ENCODE data around the gene CENPS.
A peak's percentile ranks its signal among the peaks of the same experiment; 100 is the strongest.
"Not testable (repeated sequence)": the region's sequence is repeated elsewhere in the genome, so short reads cannot be mapped to it uniquely, and the experiment has no call there.

The CENPS gene

GRCh38 chr1:10419351-10419750 lies 10.9 kb upstream of the CENPS start:
- DNase-seq (ENCODE audit: low read depth), result no peak

GRCh38 chr1:10421637-10422036 lies 8.6 kb upstream of the CENPS start:
- no peak for DNase-seq (ENCODE audit: low read depth)

GRCh38 chr1:10424034-10424433 lies 6.2 kb upstream of the CENPS start:
- no peak for DNase-seq (ENCODE audit: low read depth)

- no peak for DNase-seq (ENCODE audit: low read depth)
Measured at GRCh38 chr1:10424651-10425050, 5.6 kb upstream of the CENPS start.

- DNase-seq (ENCODE audit: low read depth), result not testable (repeated sequence)
Measured at GRCh38 chr1:10425826-10426534, 4.3 kb upstream of the CENPS start.

- not testable (repeated sequence) for DNase-seq (ENCODE audit: low read depth)
Measured at GRCh38 chr1:10426535-10426848, 3.7 kb upstream of the CENPS start.

- no peak for DNase-seq (ENCODE audit: low read depth)
Measured at GRCh38 chr1:10428984-10429383, 1.2 kb upstream of the CENPS start.

- peak; percentile 10 for DNase-seq (ENCODE audit: low read depth)
Measured at GRCh38 chr1:10429868-10430215, 391 bp upstream of the CENPS start.

- DNase-seq (ENCODE audit: low read depth), result peak; percentile 9
Measured at GRCh38 chr1:10431070-10431730, 967 bp downstream of the CENPS start.

GRCh38 chr1:10432910-10433700 lies 2.9 kb downstream of the CENPS start:
- DNase-seq (ENCODE audit: low read depth), result no peak

GRCh38 chr1:10433790-10434189 lies 3.6 kb downstream of the CENPS start:
- DNase-seq (ENCODE audit: low read depth), result no peak

- DNase-seq (ENCODE audit: low read depth), result no peak
Measured at GRCh38 chr1:10434590-10434989, 4.4 kb downstream of the CENPS start.

- no peak for DNase-seq (ENCODE audit: low read depth)
Measured at GRCh38 chr1:10437052-10437451, 6.8 kb downstream of the CENPS start.

GRCh38 chr1:10438677-10439163 lies 8.5 kb downstream of the CENPS start:
- no peak for DNase-seq (ENCODE audit: low read depth)

- DNase-seq (ENCODE audit: low read depth), result no peak
Measured at GRCh38 chr1:10440305-10440704, 10.1 kb downstream of the CENPS start.

GRCh38 chr1:10440794-10441193 lies 10.6 kb downstream of the CENPS start:
- DNase-seq (ENCODE audit: low read depth), result no peak

GRCh38 chr1:10444248-10444647 lies 14.0 kb downstream of the CENPS start:
- no peak for DNase-seq (ENCODE audit: low read depth)

GRCh38 chr1:10444795-10445397 lies 14.7 kb downstream of the CENPS start:
- no peak for DNase-seq (ENCODE audit: low read depth)

- no peak for DNase-seq (ENCODE audit: low read depth)
Measured at GRCh38 chr1:10446790-10447422, 16.7 kb downstream of the CENPS start.

- no peak for DNase-seq (ENCODE audit: low read depth)
Measured at GRCh38 chr1:10449751-10450150, 19.5 kb downstream of the CENPS start, which contains the start of gene CORT. TSS of gene CORT (plus strand) at chr1:10450031. CDS start at chr1:10450224, 193 bp downstream.

- no peak for DNase-seq (ENCODE audit: low read depth)
Measured at GRCh38 chr1:10450156-10450814, 20.1 kb downstream of the CENPS start.

All from T follicular helper cell (primary cell).